Measurements from ENCODE around the gene GPR22. TPM values are rescaled to one million over a fixed set of nuclear protein-coding genes. Genes with fewer than 3 reads are reported as not detected.
A peak's percentile ranks its signal among the peaks of the same experiment; 100 is the strongest.

GPR22 gene
- polyA plus RNA-seq, 3 donors = 0.18 TPM; not detected in 2

DNA sequence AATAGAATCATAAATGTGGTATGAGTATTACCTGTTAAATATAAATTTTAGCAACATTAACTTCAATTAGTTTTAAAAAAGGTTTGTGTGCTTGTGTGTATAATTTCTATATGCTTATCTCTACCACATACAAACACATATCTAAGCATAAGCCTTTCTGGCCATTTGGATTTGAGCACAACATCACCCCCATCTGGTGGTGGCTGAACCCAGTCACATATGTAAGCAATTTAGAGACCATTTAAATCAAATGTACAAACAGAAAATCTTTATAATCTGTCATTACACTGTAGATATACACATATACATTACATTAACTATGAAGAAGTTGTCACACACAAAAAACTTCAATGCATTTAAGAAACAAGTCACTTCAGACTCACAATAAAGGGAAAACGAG, 31.7 kb downstream of the GPR22 start:
- no peaks in the 10 kb centered on the region for H3K27me3 ChIP-seq (ENCODE audit: control insufficient read depth in 2 of 2, insufficient read depth in 2 of 2, low read length in 2 of 2)
- H3K4me1 Mint-ChIP-seq = peaks cover 10% of the 10 kb centered on the region
- H3K36me3 Mint-ChIP-seq = peaks cover 10 to 15% of the 10 kb centered on the region in 2 donors
- H3K36me3 ChIP-seq (replicated peaks in 1 of 2; ENCODE audit: control insufficient read depth in 1 of 2, insufficient read depth in 2 of 2, low read length in 2 of 2) = peaks cover 4 to 12% of the 10 kb centered on the region in 2 donors
- no peak overlapping the region for H3K4me3 Mint-ChIP-seq
- DNase-seq = no peak
- TF ChIP-seq, protein P1, sequence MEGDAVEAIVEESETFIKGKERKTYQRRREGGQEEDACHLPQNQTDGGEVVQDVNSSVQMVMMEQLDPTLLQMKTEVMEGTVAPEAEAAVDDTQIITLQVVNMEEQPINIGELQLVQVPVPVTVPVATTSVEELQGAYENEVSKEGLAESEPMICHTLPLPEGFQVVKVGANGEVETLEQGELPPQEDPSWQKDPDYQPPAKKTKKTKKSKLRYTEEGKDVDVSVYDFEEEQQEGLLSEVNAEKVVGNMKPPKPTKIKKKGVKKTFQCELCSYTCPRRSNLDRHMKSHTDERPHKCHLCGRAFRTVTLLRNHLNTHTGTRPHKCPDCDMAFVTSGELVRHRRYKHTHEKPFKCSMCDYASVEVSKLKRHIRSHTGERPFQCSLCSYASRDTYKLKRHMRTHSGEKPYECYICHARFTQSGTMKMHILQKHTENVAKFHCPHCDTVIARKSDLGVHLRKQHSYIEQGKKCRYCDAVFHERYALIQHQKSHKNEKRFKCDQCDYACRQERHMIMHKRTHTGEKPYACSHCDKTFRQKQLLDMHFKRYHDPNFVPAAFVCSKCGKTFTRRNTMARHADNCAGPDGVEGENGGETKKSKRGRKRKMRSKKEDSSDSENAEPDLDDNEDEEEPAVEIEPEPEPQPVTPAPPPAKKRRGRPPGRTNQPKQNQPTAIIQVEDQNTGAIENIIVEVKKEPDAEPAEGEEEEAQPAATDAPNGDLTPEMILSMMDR (IDR thresholded peaks at IDR 0.05) = peak; percentile 24
- H3K27me3 Mint-ChIP-seq (ENCODE audit: low read depth in 3 of 3) = no peaks in the 10 kb centered on the region
- H3K9me3 ChIP-seq (replicated peaks in 1 of 2; ENCODE audit: control insufficient read depth in 1 of 2, insufficient read depth in 1 of 2, low read length in 2 of 2) = no peaks in the 10 kb centered on the region
- no peak overlapping the region for H2AFZ ChIP-seq (ENCODE audit: insufficient read depth, low read depth, low read length, poor library complexity, severe bottlenecking)
- no peak overlapping the region for H3K4me3 ChIP-seq (replicated peaks in 1 of 3; ENCODE audit: low read depth in 2 of 3, low read length in 3 of 3)
- H3K27ac ChIP-seq (ENCODE audit: low read depth in 1 of 2, low read length in 2 of 2) = no peak overlapping the region
- H3K79me2 ChIP-seq (ENCODE audit: insufficient read depth, low read length) = no peaks in the 10 kb centered on the region
- intact Hi-C loops (cut with micrococcal nuclease) = no loop called here
- H4K20me1 ChIP-seq (ENCODE audit: insufficient read depth, low read length) = peaks cover 16% of the 10 kb centered on the region
- H3K4me2 ChIP-seq (replicated peaks; ENCODE audit: extremely low read depth, low read length, poor library complexity, severe bottlenecking) = no peak overlapping the region
- H3K9ac ChIP-seq (ENCODE audit: insufficient read depth, low read length, poor library complexity, severe bottlenecking) = no peak overlapping the region
- no peak overlapping the region for H3K27ac Mint-ChIP-seq
- peaks cover 2 to 4% of the 10 kb centered on the region in 2 donors for H3K4me1 ChIP-seq (ENCODE audit: control insufficient read depth in 1 of 2, insufficient read depth in 2 of 2, low read length in 2 of 2)
- peaks cover 0 to 4% (median 0%) of the 10 kb centered on the region in 7 donors for H3K9me3 Mint-ChIP-seq
- no CpG with 5 or more reads among the region's 1 CpG for WGBS (ENCODE audit: insufficient coverage)

DNA sequence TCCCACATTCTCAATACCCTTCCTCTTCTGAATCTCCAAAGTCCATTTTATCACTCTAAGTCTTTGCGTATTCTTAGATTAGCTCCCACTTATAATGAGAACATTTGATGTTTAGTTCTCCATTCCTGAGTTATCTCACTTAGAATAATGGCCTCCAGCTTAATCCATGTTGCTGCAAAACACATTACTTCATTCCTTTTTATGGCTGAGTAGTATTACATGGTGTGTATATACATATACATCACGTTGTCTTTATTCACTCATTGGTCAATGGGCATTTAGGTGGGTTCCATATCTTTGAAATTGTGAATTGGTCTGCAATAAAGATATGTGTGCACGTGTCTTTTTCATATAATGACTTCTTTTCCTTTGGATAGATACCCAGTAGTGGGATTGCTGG, 32.3 kb downstream of the GPR22 start:
- DNase-seq = no peak
- H3K27me3 ChIP-seq (ENCODE audit: control insufficient read depth in 2 of 2, insufficient read depth in 2 of 2, low read length in 2 of 2) = no peaks in the 10 kb centered on the region
- intact Hi-C loops (cut with micrococcal nuclease) = no loop called here
- H3K27ac ChIP-seq (ENCODE audit: low read depth in 1 of 2, low read length in 2 of 2) = no peak overlapping the region
- peaks cover 10 to 14% of the 10 kb centered on the region in 2 donors for H3K36me3 Mint-ChIP-seq
- TF ChIP-seq, protein P1 (IDR thresholded peaks at IDR 0.05) = no peak
- no peak overlapping the region for H3K4me2 ChIP-seq (replicated peaks; ENCODE audit: extremely low read depth, low read length, poor library complexity, severe bottlenecking)
- H3K4me1 Mint-ChIP-seq = peaks cover 13% of the 10 kb centered on the region
- H3K9me3 Mint-ChIP-seq = peaks cover 0 to 2% (median 0%) of the 10 kb centered on the region in 7 donors
- H3K4me1 ChIP-seq (ENCODE audit: control insufficient read depth in 1 of 2, insufficient read depth in 2 of 2, low read length in 2 of 2) = peaks cover 7 to 10% of the 10 kb centered on the region in 2 donors
- no peak overlapping the region for H3K4me3 ChIP-seq (replicated peaks in 1 of 3; ENCODE audit: low read depth in 2 of 3, low read length in 3 of 3)
- WGBS (ENCODE audit: insufficient coverage) = no CpG with 5 or more reads among the region's 3 CpGs
- no peak overlapping the region for H3K9ac ChIP-seq (ENCODE audit: insufficient read depth, low read length, poor library complexity, severe bottlenecking)
- no peak overlapping the region for H3K4me3 Mint-ChIP-seq
- H3K36me3 ChIP-seq (replicated peaks in 1 of 2; ENCODE audit: control insufficient read depth in 1 of 2, insufficient read depth in 2 of 2, low read length in 2 of 2) = peaks cover 4 to 12% of the 10 kb centered on the region in 2 donors
- no peak overlapping the region for H2AFZ ChIP-seq (ENCODE audit: insufficient read depth, low read depth, low read length, poor library complexity, severe bottlenecking)
- no peaks in the 10 kb centered on the region for H3K9me3 ChIP-seq (replicated peaks in 1 of 2; ENCODE audit: control insufficient read depth in 1 of 2, insufficient read depth in 1 of 2, low read length in 2 of 2)
- H4K20me1 ChIP-seq (ENCODE audit: insufficient read depth, low read length) = peaks cover 16% of the 10 kb centered on the region
- no peaks in the 10 kb centered on the region for H3K79me2 ChIP-seq (ENCODE audit: insufficient read depth, low read length)
- H3K27me3 Mint-ChIP-seq (ENCODE audit: low read depth in 3 of 3) = no peaks in the 10 kb centered on the region
- H3K27ac Mint-ChIP-seq = no peak overlapping the region
